ENCODE results near the gene MAP3K13. TPM values are rescaled to one million over a fixed set of nuclear protein-coding genes. Genes with fewer than 3 reads are reported as not detected.
"Not testable (repeated sequence)": the region's sequence is repeated elsewhere in the genome, so short reads cannot be mapped to it uniquely, and the experiment has no call there.

MAP3K13 gene
- total and polyA plus RNA-seq, 4 experiments from 2014 or later = 8.7 to 47.9 (median 25.4) TPM

DNA sequence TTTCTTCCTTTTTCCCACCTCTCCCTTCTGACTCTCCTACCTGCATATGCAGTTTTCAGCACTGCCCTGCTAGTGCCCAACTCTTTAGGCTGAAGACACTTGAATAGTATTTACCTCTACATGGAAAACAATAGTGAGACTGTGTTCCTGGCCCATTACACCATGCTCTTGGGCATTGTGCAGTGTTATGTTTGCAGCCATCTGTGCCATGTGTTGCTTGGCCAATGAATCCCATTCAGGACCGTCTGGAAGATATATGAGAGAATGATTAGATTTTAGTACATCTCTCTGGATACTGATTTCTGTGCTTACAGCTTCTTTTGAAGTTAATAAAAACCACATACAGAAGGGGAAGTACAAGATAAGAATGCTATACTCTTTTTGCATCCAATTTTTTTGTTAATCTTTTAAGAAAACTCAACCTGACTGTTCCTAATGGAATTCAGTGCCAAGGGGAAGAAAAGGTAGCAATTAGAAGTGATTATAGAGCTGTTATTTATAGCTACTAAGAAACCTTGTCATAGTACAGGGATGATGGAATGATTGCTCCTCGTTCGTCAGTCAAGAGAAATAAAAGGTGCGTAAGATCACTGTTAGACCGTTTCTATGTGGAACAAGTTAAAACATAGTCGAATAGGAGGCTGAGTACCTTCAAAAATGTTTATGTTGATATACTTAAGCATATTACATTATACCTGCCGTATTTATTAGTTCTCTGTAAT, 77.0 kb downstream of the MAP3K13 start:
- Histone ChIP-seq H3K36me3 (ENCODE audit: insufficient read depth, low read length) (no peaks in the 10 kb centered on the region), H3K4me1 (ENCODE audit: insufficient read depth, low read length) (no peaks in the 10 kb centered on the region), H3K9me3 (ENCODE audit: control insufficient read depth in 1 of 2, low read length in 2 of 2) (no peaks in the 10 kb centered on the region), H3K27ac (ENCODE audit: low read depth, low read length) (no peak overlapping the region), H3K4me3 (ENCODE audit: low read length in 2 of 2) (no peak overlapping the region), H3K27me3 (ENCODE audit: insufficient read depth, low read length) (peaks cover 4% of the 10 kb centered on the region)
- Mint-ChIP-seq H3K4me1 (no peaks in the 10 kb centered on the region), H3K36me3 (no peaks in the 10 kb centered on the region), H3K4me3 (no peak overlapping the region), H3K9me3 (peaks cover 0 to 1% (median 0%) of the 10 kb centered on the region in 8 donors), H3K27ac (no peak overlapping the region), H3K27me3 (peaks cover 6 to 10% of the 10 kb centered on the region in 2 donors)
- DNase-seq = no peak
- intact Hi-C loops (cut with micrococcal nuclease) = no loop called here
- ChIA-PET POLR2A (ENCODE audit: partially characterized antibody) (no interaction called here), CTCF (ENCODE audit: partially characterized antibody) (no interaction called here)

DNA sequence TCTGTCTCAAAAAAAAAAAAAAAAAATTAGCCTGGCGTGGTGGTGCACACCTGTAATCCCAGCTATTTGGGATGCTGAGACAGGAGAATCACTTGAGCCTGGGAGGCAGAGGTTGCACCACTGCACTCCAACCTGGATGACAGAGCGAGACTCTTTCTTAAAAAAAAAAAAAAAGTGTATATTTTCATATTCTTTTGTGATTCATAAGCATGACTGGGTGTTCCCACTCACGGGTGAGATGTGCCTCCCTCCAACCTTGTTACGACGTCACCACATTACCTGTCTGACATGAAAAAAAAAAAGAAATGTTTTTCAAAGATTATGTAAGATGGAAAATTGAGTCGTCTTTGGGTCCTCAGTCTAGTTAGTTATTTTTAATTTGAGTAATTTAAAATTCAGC, 79.1 kb downstream of the MAP3K13 start:
- H3K27ac Mint-ChIP-seq = no peak overlapping the region
- no peak overlapping the region for H3K4me3 ChIP-seq (ENCODE audit: low read length in 2 of 2)
- H3K27me3 ChIP-seq (ENCODE audit: insufficient read depth, low read length) = peaks cover 4% of the 10 kb centered on the region
- DNase-seq = no peak
- ChIA-PET CTCF (ENCODE audit: partially characterized antibody) (no interaction called here), POLR2A (ENCODE audit: partially characterized antibody) (no interaction called here)
- intact Hi-C loops (cut with micrococcal nuclease) = no loop called here
- H3K9me3 Mint-ChIP-seq = peaks cover 0 to 1% (median 0%) of the 10 kb centered on the region in 8 donors
- H3K27me3 Mint-ChIP-seq = peaks cover 6 to 10% of the 10 kb centered on the region in 2 donors
- no peaks in the 10 kb centered on the region for H3K4me1 ChIP-seq (ENCODE audit: insufficient read depth, low read length)
- no peaks in the 10 kb centered on the region for H3K36me3 ChIP-seq (ENCODE audit: insufficient read depth, low read length)
- H3K4me1 Mint-ChIP-seq = no peaks in the 10 kb centered on the region
- H3K9me3 ChIP-seq (ENCODE audit: control insufficient read depth in 1 of 2, low read length in 2 of 2) = no peaks in the 10 kb centered on the region
- no peaks in the 10 kb centered on the region for H3K36me3 Mint-ChIP-seq
- H3K27ac ChIP-seq (ENCODE audit: low read depth, low read length) = no peak overlapping the region
- no peak overlapping the region for H3K4me3 Mint-ChIP-seq

- no peaks in the 10 kb centered on the region for H3K4me1 ChIP-seq (ENCODE audit: insufficient read depth, low read length)
- H3K27me3 Mint-ChIP-seq = peaks cover 2 to 6% of the 10 kb centered on the region in 2 donors
- H3K27me3 ChIP-seq (ENCODE audit: insufficient read depth, low read length) = peaks cover 4% of the 10 kb centered on the region
- H3K27ac Mint-ChIP-seq = no peak overlapping the region
- no peaks in the 10 kb centered on the region for H3K36me3 Mint-ChIP-seq
- H3K4me1 Mint-ChIP-seq = no peaks in the 10 kb centered on the region
- no peaks in the 10 kb centered on the region for H3K9me3 ChIP-seq (ENCODE audit: control insufficient read depth in 1 of 2, low read length in 2 of 2)
- no peaks in the 10 kb centered on the region for H3K36me3 ChIP-seq (ENCODE audit: insufficient read depth, low read length)
- H3K4me3 ChIP-seq (ENCODE audit: low read length in 2 of 2) = no peak overlapping the region
- no peak overlapping the region for H3K4me3 Mint-ChIP-seq
- DNase-seq = no peak
- no peak overlapping the region for H3K27ac ChIP-seq (ENCODE audit: low read depth, low read length)
- intact Hi-C loops (cut with micrococcal nuclease) = no loop called here
- H3K9me3 Mint-ChIP-seq = peaks cover 0 to 1% (median 0%) of the 10 kb centered on the region in 8 donors
- CTCF ChIA-PET (ENCODE audit: partially characterized antibody) = no interaction called here
- POLR2A ChIA-PET (ENCODE audit: partially characterized antibody) = no interaction called here
Observed at GRCh38 chr3:185444329-185444728, 81.4 kb downstream of the MAP3K13 start.

DNA sequence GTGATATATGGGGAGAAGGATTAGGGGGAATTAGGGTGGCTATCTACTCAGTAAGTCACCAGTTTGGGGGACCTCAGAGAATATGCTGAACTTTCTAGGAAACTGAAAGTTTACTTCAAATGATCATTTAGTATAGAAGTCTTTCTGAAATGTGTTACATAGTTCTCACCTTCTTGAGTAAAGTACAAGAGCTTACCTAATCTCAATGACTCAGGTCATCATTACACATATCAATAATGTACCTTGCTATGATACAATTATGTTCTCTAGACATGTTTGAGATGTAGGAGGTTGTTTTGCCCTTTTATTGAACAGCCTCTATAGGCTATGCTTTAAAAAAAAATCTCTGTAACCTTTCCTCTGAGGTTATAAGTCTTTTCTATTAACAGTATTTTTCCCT, 85.2 kb downstream of the MAP3K13 start:
- POLR2A ChIA-PET (ENCODE audit: partially characterized antibody) = no interaction called here
- H3K9me3 Mint-ChIP-seq = no peaks in the 10 kb centered on the region
- Histone ChIP-seq H3K27ac (ENCODE audit: low read depth, low read length) (no peak overlapping the region), H3K36me3 (ENCODE audit: insufficient read depth, low read length) (no peaks in the 10 kb centered on the region), H3K27me3 (ENCODE audit: insufficient read depth, low read length) (no peaks in the 10 kb centered on the region), H3K4me3 (ENCODE audit: low read length in 2 of 2) (no peak overlapping the region), H3K9me3 (ENCODE audit: control insufficient read depth in 1 of 2, low read length in 2 of 2) (no peaks in the 10 kb centered on the region), H3K4me1 (ENCODE audit: insufficient read depth, low read length) (no peaks in the 10 kb centered on the region)
- no peaks in the 10 kb centered on the region for H3K27me3 Mint-ChIP-seq
- CTCF ChIA-PET (ENCODE audit: partially characterized antibody) = no interaction called here
- no peaks in the 10 kb centered on the region for H3K36me3 Mint-ChIP-seq
- H3K4me3 Mint-ChIP-seq = no peak overlapping the region
- no peaks in the 10 kb centered on the region for H3K4me1 Mint-ChIP-seq
- intact Hi-C loops (cut with micrococcal nuclease) = no loop called here
- no peak overlapping the region for H3K27ac Mint-ChIP-seq
- DNase-seq = no peak

- H3K27ac ChIP-seq (ENCODE audit: low read depth, low read length); DNase-seq; H3K4me1 Mint-ChIP-seq; H3K27me3 Mint-ChIP-seq; H3K27me3 ChIP-seq (ENCODE audit: insufficient read depth, low read length); H3K4me3 Mint-ChIP-seq; H3K4me1 ChIP-seq (ENCODE audit: insufficient read depth, low read length); H3K9me3 ChIP-seq (ENCODE audit: control insufficient read depth in 1 of 2, low read length in 2 of 2); POLR2A ChIA-PET (ENCODE audit: partially characterized antibody); H3K4me3 ChIP-seq (ENCODE audit: low read length in 2 of 2); H3K36me3 ChIP-seq (ENCODE audit: insufficient read depth, low read length); H3K36me3 Mint-ChIP-seq; H3K27ac Mint-ChIP-seq; intact Hi-C loops (cut with micrococcal nuclease); H3K9me3 Mint-ChIP-seq; CTCF ChIA-PET (ENCODE audit: partially characterized antibody): not testable (repeated sequence)
Observed at GRCh38 chr3:185451432-185451831, 88.5 kb downstream of the MAP3K13 start.

DNA sequence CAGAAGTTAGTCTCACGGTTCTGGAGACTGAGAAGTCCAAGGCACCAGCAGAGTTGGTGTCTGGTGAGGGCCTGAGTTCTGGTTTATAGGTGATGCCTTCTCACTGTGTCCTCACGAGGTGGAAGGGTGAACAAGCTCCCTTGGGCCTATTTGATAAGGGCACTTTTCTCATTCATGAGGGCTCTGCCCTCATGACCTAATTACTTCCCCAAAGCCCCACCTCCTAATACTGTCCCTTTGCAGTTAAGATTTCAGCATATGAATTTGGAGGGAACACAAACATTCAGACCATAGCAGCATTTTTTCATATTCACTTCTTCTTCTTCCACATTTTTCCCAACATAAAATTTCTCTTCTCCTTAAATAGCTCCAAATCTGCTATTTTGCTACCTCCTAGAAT, 94.4 kb downstream of the MAP3K13 start:
- no peaks in the 10 kb centered on the region for H3K4me1 ChIP-seq (ENCODE audit: insufficient read depth, low read length)
- H3K4me3 ChIP-seq (ENCODE audit: low read length in 2 of 2) = no peak overlapping the region
- Mint-ChIP-seq H3K27me3 (no peaks in the 10 kb centered on the region), H3K36me3 (peaks cover 0 to 3% of the 10 kb centered on the region in 2 donors), H3K4me1 (no peaks in the 10 kb centered on the region), H3K4me3 (no peak overlapping the region), H3K9me3 (no peaks in the 10 kb centered on the region), H3K27ac (no peak overlapping the region)
- no peak overlapping the region for H3K27ac ChIP-seq (ENCODE audit: low read depth, low read length)
- H3K9me3 ChIP-seq (ENCODE audit: control insufficient read depth in 1 of 2, low read length in 2 of 2) = no peaks in the 10 kb centered on the region
- CTCF ChIA-PET (ENCODE audit: partially characterized antibody) = no interaction called here
- no peaks in the 10 kb centered on the region for H3K36me3 ChIP-seq (ENCODE audit: insufficient read depth, low read length)
- POLR2A ChIA-PET (ENCODE audit: partially characterized antibody) = no interaction called here
- intact Hi-C loops (cut with micrococcal nuclease) = no loop called here
- no peak for DNase-seq
- H3K27me3 ChIP-seq (ENCODE audit: insufficient read depth, low read length) = no peaks in the 10 kb centered on the region

GRCh38 chr3:185460309-185460708, 97.4 kb downstream of the MAP3K13 start:
- ChIA-PET POLR2A (ENCODE audit: partially characterized antibody) (no interaction called here), CTCF (ENCODE audit: partially characterized antibody) (no interaction called here)
- no peak overlapping the region for H3K4me3 Mint-ChIP-seq
- H3K9me3 Mint-ChIP-seq = no peaks in the 10 kb centered on the region
- H3K36me3 Mint-ChIP-seq = peaks cover 0 to 14% of the 10 kb centered on the region in 2 donors
- Histone ChIP-seq H3K27ac (ENCODE audit: low read depth, low read length) (no peak overlapping the region), H3K4me3 (ENCODE audit: low read length in 2 of 2) (no peak overlapping the region), H3K36me3 (ENCODE audit: insufficient read depth, low read length) (no peaks in the 10 kb centered on the region), H3K4me1 (ENCODE audit: insufficient read depth, low read length) (no peaks in the 10 kb centered on the region), H3K27me3 (ENCODE audit: insufficient read depth, low read length) (no peaks in the 10 kb centered on the region), H3K9me3 (ENCODE audit: control insufficient read depth in 1 of 2, low read length in 2 of 2) (no peaks in the 10 kb centered on the region)
- H3K27ac Mint-ChIP-seq = no peak overlapping the region
- no peak for DNase-seq
- H3K27me3 Mint-ChIP-seq = no peaks in the 10 kb centered on the region
- H3K4me1 Mint-ChIP-seq = no peaks in the 10 kb centered on the region
- intact Hi-C loops (cut with micrococcal nuclease) = no loop called here
